Dedifferentiated amniotic fluid mesenchymal stem cell (primary cell): ENCODE measurements around the gene HOXD3.

Source experiments
- DNase-seq: peaks from one replicate; pipeline ENCODE4 v3.0.0-alpha.2; 2016; ENCODE audit errors: extremely low spot score

HOXD3 gene

GRCh38 chr2:176156807-176157498, at the start of gene HOXD3:
TSS of gene HOXD3 (plus strand) at chr2:176157307. CDS start at chr2:176169115, 11,808 bp downstream.
- no peak for DNase-seq

GRCh38 chr2:176107731-176108181, 49.4 kb upstream of the HOXD3 start:
- DNase-seq: no peak

- DNase-seq: no peak
These were observed 47.8 kb upstream of the HOXD3 start for GRCh38 chr2:176109192-176109901.

GRCh38 chr2:176109946-176110345, 47.2 kb upstream of the HOXD3 start:
- DNase-seq: no peak

GRCh38 chr2:176110415-176111308, 46.4 kb upstream of the HOXD3 start:
- no peak for DNase-seq

GRCh38 chr2:176111309-176111663, 45.8 kb upstream of the HOXD3 start:
- no peak for DNase-seq

GRCh38 chr2:176111846-176112374, 45.2 kb upstream of the HOXD3 start:
- DNase-seq: no peak

GRCh38 chr2:176112375-176113302, 44.5 kb upstream of the HOXD3 start:
- no peak for DNase-seq

GRCh38 chr2:176114120-176114929, 42.8 kb upstream of the HOXD3 start:
- DNase-seq: no peak

- no peak for DNase-seq
These were observed 42.0 kb upstream of the HOXD3 start for GRCh38 chr2:176114930-176115625.

- no peak for DNase-seq
These were observed 41.0 kb upstream of the HOXD3 start, which contains the start of gene HOXD10 for GRCh38 chr2:176115883-176116813. TSS of gene HOXD10 (plus strand) at chr2:176116778. CDS start at chr2:176116834, 56 bp downstream.

- no peak for DNase-seq
These were observed 39.8 kb upstream of the HOXD3 start for GRCh38 chr2:176117162-176117822.

GRCh38 chr2:176117823-176118371, 39.2 kb upstream of the HOXD3 start:
- DNase-seq: no peak

GRCh38 chr2:176118601-176119339, 38.3 kb upstream of the HOXD3 start:
- DNase-seq: no peak

GRCh38 chr2:176120364-176121189, 36.5 kb upstream of the HOXD3 start:
- no peak for DNase-seq
